Measurements from ENCODE around the gene ECM1.

GRCh38 chr1:150557065-150557600 is 49.2 kb downstream of the ECM1 start:
- TF ChIP-seq, protein P1, sequence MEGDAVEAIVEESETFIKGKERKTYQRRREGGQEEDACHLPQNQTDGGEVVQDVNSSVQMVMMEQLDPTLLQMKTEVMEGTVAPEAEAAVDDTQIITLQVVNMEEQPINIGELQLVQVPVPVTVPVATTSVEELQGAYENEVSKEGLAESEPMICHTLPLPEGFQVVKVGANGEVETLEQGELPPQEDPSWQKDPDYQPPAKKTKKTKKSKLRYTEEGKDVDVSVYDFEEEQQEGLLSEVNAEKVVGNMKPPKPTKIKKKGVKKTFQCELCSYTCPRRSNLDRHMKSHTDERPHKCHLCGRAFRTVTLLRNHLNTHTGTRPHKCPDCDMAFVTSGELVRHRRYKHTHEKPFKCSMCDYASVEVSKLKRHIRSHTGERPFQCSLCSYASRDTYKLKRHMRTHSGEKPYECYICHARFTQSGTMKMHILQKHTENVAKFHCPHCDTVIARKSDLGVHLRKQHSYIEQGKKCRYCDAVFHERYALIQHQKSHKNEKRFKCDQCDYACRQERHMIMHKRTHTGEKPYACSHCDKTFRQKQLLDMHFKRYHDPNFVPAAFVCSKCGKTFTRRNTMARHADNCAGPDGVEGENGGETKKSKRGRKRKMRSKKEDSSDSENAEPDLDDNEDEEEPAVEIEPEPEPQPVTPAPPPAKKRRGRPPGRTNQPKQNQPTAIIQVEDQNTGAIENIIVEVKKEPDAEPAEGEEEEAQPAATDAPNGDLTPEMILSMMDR (conservative IDR thresholded peaks at IDR 0.05) = no peak
- no peak for TF ChIP-seq EZH2 (IDR thresholded peaks at IDR 0.05; ENCODE audit: low read depth)
